Hepatocyte (in vitro differentiated cells): ENCODE data around the gene FERMT3.

Experiments used
- CTCF ChIP-seq: fragments of 200-600 bp; sonication (generic); IDR thresholded peaks from 2 replicates; pipeline ENCODE4 v1.5.1; 2016; ENCODE audit warnings: antibody characterized with exemption, mild to moderate bottlenecking; ENCODE audit not compliant: poor library complexity
- EZH2phosphoT487 ChIP-seq: fragments of 200-600 bp; sonication (generic); IDR thresholded peaks from one replicate; pipeline ENCODE4 v1.6.1; 2018; ENCODE audit warnings: antibody characterized with exemption, mild to moderate bottlenecking, low read depth, moderate library complexity; ENCODE audit not compliant: unreplicated experiment, severe bottlenecking

GRCh38 chr11:64241241-64241490 is 34.6 kb downstream of the FERMT3 start:
- no peak for TF ChIP-seq EZH2phosphoT487
- TF ChIP-seq CTCF = no peak
